Hepatocyte (in vitro differentiated cells): ENCODE results near the gene SPDYE2B.
"Not testable (repeated sequence)": the region's sequence is repeated elsewhere in the genome, so short reads cannot be mapped to it uniquely, and the experiment has no call there.

Experiments
- CTCF ChIP-seq: fragments of 200-600 bp; sonication (generic); IDR thresholded peaks from 2 replicates; pipeline ENCODE4 v1.5.1; 2016; ENCODE audit warnings: antibody characterized with exemption, mild to moderate bottlenecking; ENCODE audit not compliant: poor library complexity
- EZH2 ChIP-seq: fragments of 200-600 bp; sonication (generic); IDR thresholded peaks from 2 replicates; pipeline ENCODE4 v1.6.1; 2016; ENCODE audit warnings: antibody characterized with exemption, mild to moderate bottlenecking, borderline replicate concordance
- EZH2phosphoT487 ChIP-seq: fragments of 200-600 bp; sonication (generic); IDR thresholded peaks from one replicate; pipeline ENCODE4 v1.6.1; 2018; ENCODE audit warnings: antibody characterized with exemption, mild to moderate bottlenecking, low read depth, moderate library complexity; ENCODE audit not compliant: unreplicated experiment, severe bottlenecking

- TF ChIP-seq CTCF, EZH2, EZH2phosphoT487: not testable (repeated sequence)
Measured at GRCh38 chr7:102694008-102694407, 43.9 kb downstream of the SPDYE2B start.
